ENCODE results near the gene VTI1A. TPM values are rescaled to one million over a fixed set of nuclear protein-coding genes. Genes with fewer than 3 reads are reported as not detected.

Gene VTI1A
- total RNA-seq, 1 experiment from 2014 or later = 61.7 TPM

- Histone ChIP-seq H4K20me1 (ENCODE audit: insufficient read depth, low read depth, low read length) (no peaks in the 10 kb centered on the region), H3K9me3 (ENCODE audit: low read length) (no peaks in the 10 kb centered on the region), H3K4me3 (ENCODE audit: low read length) (no peak overlapping the region), H3K79me2 (ENCODE audit: low read length) (no peaks in the 10 kb centered on the region), H3K4me2 (ENCODE audit: low read depth, low read length, poor library complexity, severe bottlenecking) (no peak overlapping the region), H3K9ac (ENCODE audit: low read length) (no peak overlapping the region), H3K36me3 (ENCODE audit: insufficient read depth, low read length) (no peaks in the 10 kb centered on the region), H3K4me1 (ENCODE audit: low read length) (no peaks in the 10 kb centered on the region), H3K27me3 (ENCODE audit: low read length) (no peaks in the 10 kb centered on the region), H2AFZ (ENCODE audit: low read length) (no peak overlapping the region), H3K9me2 (replicated peaks; ENCODE audit: insufficient read depth, low read length) (no peaks in the 10 kb centered on the region), H3K27ac (ENCODE audit: low read length) (no peak overlapping the region)
- DNase-seq = no peak
Measured at GRCh38 chr10:112751651-112752050, 304.6 kb downstream of the VTI1A start.

GRCh38 chr10:112752288-112752687 is 305.3 kb downstream of the VTI1A start:
- H3K4me2 ChIP-seq (ENCODE audit: low read depth, low read length, poor library complexity, severe bottlenecking) = no peak overlapping the region
- no peaks in the 10 kb centered on the region for H3K79me2 ChIP-seq (ENCODE audit: low read length)
- H3K27me3 ChIP-seq (ENCODE audit: low read length) = no peaks in the 10 kb centered on the region
- H3K36me3 ChIP-seq (ENCODE audit: insufficient read depth, low read length) = no peaks in the 10 kb centered on the region
- no peaks in the 10 kb centered on the region for H3K9me2 ChIP-seq (replicated peaks; ENCODE audit: insufficient read depth, low read length)
- no peak overlapping the region for H3K4me3 ChIP-seq (ENCODE audit: low read length)
- no peak for DNase-seq
- H3K9me3 ChIP-seq (ENCODE audit: low read length) = no peaks in the 10 kb centered on the region
- H2AFZ ChIP-seq (ENCODE audit: low read length) = no peak overlapping the region
- no peaks in the 10 kb centered on the region for H3K4me1 ChIP-seq (ENCODE audit: low read length)
- H3K27ac ChIP-seq (ENCODE audit: low read length) = no peak overlapping the region
- H3K9ac ChIP-seq (ENCODE audit: low read length) = no peak overlapping the region
- H4K20me1 ChIP-seq (ENCODE audit: insufficient read depth, low read depth, low read length) = no peaks in the 10 kb centered on the region

GRCh38 chr10:112753961-112754411 is 307.0 kb downstream of the VTI1A start:
- H4K20me1 ChIP-seq (ENCODE audit: insufficient read depth, low read depth, low read length) = no peaks in the 10 kb centered on the region
- H2AFZ ChIP-seq (ENCODE audit: low read length) = no peak overlapping the region
- no peaks in the 10 kb centered on the region for H3K79me2 ChIP-seq (ENCODE audit: low read length)
- H3K9me2 ChIP-seq (replicated peaks; ENCODE audit: insufficient read depth, low read length) = no peaks in the 10 kb centered on the region
- H3K27ac ChIP-seq (ENCODE audit: low read length) = no peak overlapping the region
- H3K4me3 ChIP-seq (ENCODE audit: low read length) = no peak overlapping the region
- H3K4me2 ChIP-seq (ENCODE audit: low read depth, low read length, poor library complexity, severe bottlenecking) = no peak overlapping the region
- no peaks in the 10 kb centered on the region for H3K36me3 ChIP-seq (ENCODE audit: insufficient read depth, low read length)
- no peaks in the 10 kb centered on the region for H3K9me3 ChIP-seq (ENCODE audit: low read length)
- no peaks in the 10 kb centered on the region for H3K27me3 ChIP-seq (ENCODE audit: low read length)
- no peaks in the 10 kb centered on the region for H3K4me1 ChIP-seq (ENCODE audit: low read length)
- no peak overlapping the region for H3K9ac ChIP-seq (ENCODE audit: low read length)
- DNase-seq = no peak

- Histone ChIP-seq H3K4me2 (ENCODE audit: low read depth, low read length, poor library complexity, severe bottlenecking) (no peak overlapping the region), H3K36me3 (ENCODE audit: insufficient read depth, low read length) (no peaks in the 10 kb centered on the region), H3K9me2 (replicated peaks; ENCODE audit: insufficient read depth, low read length) (no peaks in the 10 kb centered on the region), H3K27me3 (ENCODE audit: low read length) (no peaks in the 10 kb centered on the region), H3K79me2 (ENCODE audit: low read length) (no peaks in the 10 kb centered on the region), H3K4me3 (ENCODE audit: low read length) (no peak overlapping the region), H3K9ac (ENCODE audit: low read length) (no peak overlapping the region), H3K4me1 (ENCODE audit: low read length) (no peaks in the 10 kb centered on the region), H4K20me1 (ENCODE audit: insufficient read depth, low read depth, low read length) (no peaks in the 10 kb centered on the region), H3K9me3 (ENCODE audit: low read length) (no peaks in the 10 kb centered on the region), H2AFZ (ENCODE audit: low read length) (no peak overlapping the region), H3K27ac (ENCODE audit: low read length) (no peak overlapping the region)
- DNase-seq = no peak
Measured at GRCh38 chr10:112755446-112756234, 308.6 kb downstream of the VTI1A start.

GRCh38 chr10:112756235-112756527 is 309.2 kb downstream of the VTI1A start:
- Histone ChIP-seq H3K4me1 (ENCODE audit: low read length) (no peaks in the 10 kb centered on the region), H3K79me2 (ENCODE audit: low read length) (no peaks in the 10 kb centered on the region), H2AFZ (ENCODE audit: low read length) (no peak overlapping the region), H3K9me2 (replicated peaks; ENCODE audit: insufficient read depth, low read length) (no peaks in the 10 kb centered on the region), H3K4me2 (ENCODE audit: low read depth, low read length, poor library complexity, severe bottlenecking) (no peak overlapping the region), H3K36me3 (ENCODE audit: insufficient read depth, low read length) (no peaks in the 10 kb centered on the region), H3K9ac (ENCODE audit: low read length) (no peak overlapping the region), H3K9me3 (ENCODE audit: low read length) (no peaks in the 10 kb centered on the region), H3K27ac (ENCODE audit: low read length) (no peak overlapping the region), H3K4me3 (ENCODE audit: low read length) (no peak overlapping the region), H3K27me3 (ENCODE audit: low read length) (no peaks in the 10 kb centered on the region), H4K20me1 (ENCODE audit: insufficient read depth, low read depth, low read length) (no peaks in the 10 kb centered on the region)
- no peak for DNase-seq

- Histone ChIP-seq H3K36me3 (ENCODE audit: insufficient read depth, low read length) (no peaks in the 10 kb centered on the region), H3K9me3 (ENCODE audit: low read length) (no peaks in the 10 kb centered on the region), H3K27ac (ENCODE audit: low read length) (no peak overlapping the region), H3K9ac (ENCODE audit: low read length) (no peak overlapping the region), H3K4me1 (ENCODE audit: low read length) (no peaks in the 10 kb centered on the region), H4K20me1 (ENCODE audit: insufficient read depth, low read depth, low read length) (no peaks in the 10 kb centered on the region), H3K4me3 (ENCODE audit: low read length) (no peak overlapping the region), H2AFZ (ENCODE audit: low read length) (no peak overlapping the region), H3K4me2 (ENCODE audit: low read depth, low read length, poor library complexity, severe bottlenecking) (no peak overlapping the region), H3K79me2 (ENCODE audit: low read length) (no peaks in the 10 kb centered on the region), H3K27me3 (ENCODE audit: low read length) (no peaks in the 10 kb centered on the region), H3K9me2 (replicated peaks; ENCODE audit: insufficient read depth, low read length) (no peaks in the 10 kb centered on the region)
- no peak for DNase-seq
Measured at GRCh38 chr10:112758961-112759360, 311.9 kb downstream of the VTI1A start.

GRCh38 chr10:112759496-112759895 is 312.5 kb downstream of the VTI1A start:
- no peaks in the 10 kb centered on the region for H3K36me3 ChIP-seq (ENCODE audit: insufficient read depth, low read length)
- DNase-seq = no peak

GRCh38 chr10:112761256-112761655 is 314.2 kb downstream of the VTI1A start:
- Histone ChIP-seq H3K9me3 (ENCODE audit: low read length) (no peaks in the 10 kb centered on the region), H3K27me3 (ENCODE audit: low read length) (no peaks in the 10 kb centered on the region), H3K79me2 (ENCODE audit: low read length) (no peaks in the 10 kb centered on the region), H4K20me1 (ENCODE audit: insufficient read depth, low read depth, low read length) (no peaks in the 10 kb centered on the region), H3K4me3 (ENCODE audit: low read length) (no peak overlapping the region), H2AFZ (ENCODE audit: low read length) (no peak overlapping the region), H3K9me2 (replicated peaks; ENCODE audit: insufficient read depth, low read length) (no peaks in the 10 kb centered on the region), H3K4me1 (ENCODE audit: low read length) (no peaks in the 10 kb centered on the region), H3K4me2 (ENCODE audit: low read depth, low read length, poor library complexity, severe bottlenecking) (no peak overlapping the region), H3K36me3 (ENCODE audit: insufficient read depth, low read length) (no peaks in the 10 kb centered on the region), H3K9ac (ENCODE audit: low read length) (no peak overlapping the region), H3K27ac (ENCODE audit: low read length) (no peak overlapping the region)
- no peak for DNase-seq

More at GRCh38 chr10:112759496-112759895, 312.5 kb downstream of the VTI1A start:
- Histone ChIP-seq H3K4me3 (ENCODE audit: low read length) (no peak overlapping the region), H3K4me1 (ENCODE audit: low read length) (no peaks in the 10 kb centered on the region), H2AFZ (ENCODE audit: low read length) (no peak overlapping the region), H3K79me2 (ENCODE audit: low read length) (no peaks in the 10 kb centered on the region), H3K4me2 (ENCODE audit: low read depth, low read length, poor library complexity, severe bottlenecking) (no peak overlapping the region), H3K27ac (ENCODE audit: low read length) (no peak overlapping the region), H3K9ac (ENCODE audit: low read length) (no peak overlapping the region), H3K27me3 (ENCODE audit: low read length) (no peaks in the 10 kb centered on the region), H3K9me2 (replicated peaks; ENCODE audit: insufficient read depth, low read length) (no peaks in the 10 kb centered on the region), H4K20me1 (ENCODE audit: insufficient read depth, low read depth, low read length) (no peaks in the 10 kb centered on the region), H3K9me3 (ENCODE audit: low read length) (no peaks in the 10 kb centered on the region)
